Lung (tissue), 12 donors: Measurements from ENCODE around the gene IFI27L2. TPM values are rescaled to one million over a fixed set of nuclear protein-coding genes. Genes with fewer than 3 reads are reported as not detected.

Experiments
- ATAC-seq: fragments of 200-7000 bp; cut with Tn5 transposase; one replicate; pipeline ENCODE4 v1.9.1; 2020; ENCODE audit warnings: moderate number of reproducible peaks; ENCODE audit not compliant: insufficient read depth, low FRiP score
- DNase-seq, 3 donors: peaks; one replicate each; pipeline ENCODE4 v3.0.0-alpha.2; 2013 to 2017
- H3K27ac ChIP-seq, 2 donors: one replicate each; pipeline ENCODE4 v1.5.1; 2013; ENCODE audit warnings: mild to moderate bottlenecking in 2 of 2, moderate library complexity in 2 of 2, control low read depth in 1 of 2, inconsistent platforms in 1 of 2, low read depth in 1 of 2, low read length in 1 of 2
- H3K27me3 ChIP-seq, 3 donors: one replicate each; pipeline ENCODE4 v1.5.1; 2013; ENCODE audit warnings: low read length in 2 of 3; ENCODE audit not compliant: control insufficient read depth in 3 of 3, insufficient read depth in 3 of 3
- H3K36me3 ChIP-seq, 4 donors: one replicate each; pipeline ENCODE4 v1.5.1; 2013; ENCODE audit warnings: low read length in 4 of 4, mild to moderate bottlenecking in 1 of 4, moderate library complexity in 1 of 4; ENCODE audit not compliant: control insufficient read depth in 4 of 4, insufficient read depth in 4 of 4
- H3K4me1 ChIP-seq, 5 donors: one replicate each; pipeline ENCODE4 v1.5.1; 2013; ENCODE audit warnings: low read length in 5 of 5, mild to moderate bottlenecking in 2 of 5, moderate library complexity in 1 of 5; ENCODE audit not compliant: control insufficient read depth in 5 of 5, insufficient read depth in 5 of 5
- H3K4me3 ChIP-seq: one replicate; pipeline ENCODE4 v1.5.1; 2013; ENCODE audit warnings: mild to moderate bottlenecking, control low read depth, moderate library complexity
- H3K9ac ChIP-seq, 2 donors: one replicate each; pipeline ENCODE4 v1.5.1; 2013; ENCODE audit warnings: low read length in 2 of 2, control low read depth in 1 of 2; ENCODE audit not compliant: insufficient read depth in 1 of 2
- H3K9me3 ChIP-seq, 4 donors: one replicate each; pipeline ENCODE4 v1.5.1; 2013; ENCODE audit warnings: low read length in 3 of 4, mild to moderate bottlenecking in 1 of 4, moderate library complexity in 1 of 4; ENCODE audit not compliant: control insufficient read depth in 4 of 4, insufficient read depth in 3 of 4
- WGBS, 2 donors: extraction: QIAGEN DNeasy Blood & Tissue Kit; methylation state at CpG; one replicate each; pipeline ENCODE4 v1.1.7; 2013; 5-methylcytosine and 5-hydroxymethylcytosine counted together
- polyA plus RNA-seq, 2 donors: library from polyadenylated mRNA; stranded (reverse); fragments of 200-250 nt; gene quantifications; one replicate each; pipeline ENCODE4 v1.2.1, GENCODE V29; 2013
- total RNA-seq, 2 donors: library from RNA; depleted of rRNA in 1 of 2; stranded (reverse); fragments of >200 nt in 1 of 2; gene quantifications; one replicate each; pipeline ENCODE4 v1.2.1, GENCODE V29; 2014 to 2021
- TF ChIP-seq, protein P1 (sequence below): IDR thresholded peaks from 2 replicates; pipeline ENCODE4 v1.5.1; 2012; ENCODE audit warnings: mild to moderate bottlenecking; ENCODE audit errors: control extremely low read depth, extremely low read depth
- donor health status: control.
- donor health status: control.
- donor health status: Bipolar disorder and iron deficiency.
- donor health status: healthy.
- donor health status: DM: yes; HTN: yes; CAD: no.

Gene IFI27L2
- total and polyA plus RNA-seq, 4 donors, result 27.2 to 127 (median 73.4) TPM

DNA sequence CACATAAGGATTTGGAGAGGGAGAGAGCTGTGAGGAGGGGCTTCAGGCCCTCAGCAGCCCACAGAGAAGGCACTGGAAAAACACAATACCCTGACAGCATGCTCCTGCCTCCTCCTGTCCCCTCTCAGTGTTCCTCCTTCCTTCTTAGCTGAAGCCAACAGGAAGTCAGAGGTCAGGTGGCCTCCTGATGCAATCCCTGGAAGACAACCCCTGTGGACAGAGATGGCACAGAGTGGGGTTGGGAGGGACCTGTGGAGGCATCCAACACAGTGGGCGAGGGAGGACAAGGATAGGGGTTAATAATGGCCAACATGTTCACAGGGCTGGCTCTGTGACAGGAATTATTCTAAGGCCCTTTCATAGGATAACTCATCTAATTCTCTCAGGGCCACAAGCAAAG lies 15.4 kb upstream of the IFI27L2 start:
- no peak for ATAC-seq
- no peaks in the 10 kb centered on the region for H3K36me3 ChIP-seq
- no peak overlapping the region for H3K27ac ChIP-seq
- peaks cover 0 to 8% (median 0%) of the 10 kb centered on the region in 5 donors for H3K4me1 ChIP-seq
- H3K27me3 ChIP-seq, result no peaks in the 10 kb centered on the region
- no peak overlapping the region for H3K4me3 ChIP-seq
- WGBS, 2 donors, result 79 to 92% methylated on average over 1 of the region's 1 CpG
- DNase-seq, result no peak
- TF ChIP-seq, protein P1, sequence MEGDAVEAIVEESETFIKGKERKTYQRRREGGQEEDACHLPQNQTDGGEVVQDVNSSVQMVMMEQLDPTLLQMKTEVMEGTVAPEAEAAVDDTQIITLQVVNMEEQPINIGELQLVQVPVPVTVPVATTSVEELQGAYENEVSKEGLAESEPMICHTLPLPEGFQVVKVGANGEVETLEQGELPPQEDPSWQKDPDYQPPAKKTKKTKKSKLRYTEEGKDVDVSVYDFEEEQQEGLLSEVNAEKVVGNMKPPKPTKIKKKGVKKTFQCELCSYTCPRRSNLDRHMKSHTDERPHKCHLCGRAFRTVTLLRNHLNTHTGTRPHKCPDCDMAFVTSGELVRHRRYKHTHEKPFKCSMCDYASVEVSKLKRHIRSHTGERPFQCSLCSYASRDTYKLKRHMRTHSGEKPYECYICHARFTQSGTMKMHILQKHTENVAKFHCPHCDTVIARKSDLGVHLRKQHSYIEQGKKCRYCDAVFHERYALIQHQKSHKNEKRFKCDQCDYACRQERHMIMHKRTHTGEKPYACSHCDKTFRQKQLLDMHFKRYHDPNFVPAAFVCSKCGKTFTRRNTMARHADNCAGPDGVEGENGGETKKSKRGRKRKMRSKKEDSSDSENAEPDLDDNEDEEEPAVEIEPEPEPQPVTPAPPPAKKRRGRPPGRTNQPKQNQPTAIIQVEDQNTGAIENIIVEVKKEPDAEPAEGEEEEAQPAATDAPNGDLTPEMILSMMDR, result no peak
- no peaks in the 10 kb centered on the region for H3K9me3 ChIP-seq
- no peak overlapping the region for H3K9ac ChIP-seq

DNA sequence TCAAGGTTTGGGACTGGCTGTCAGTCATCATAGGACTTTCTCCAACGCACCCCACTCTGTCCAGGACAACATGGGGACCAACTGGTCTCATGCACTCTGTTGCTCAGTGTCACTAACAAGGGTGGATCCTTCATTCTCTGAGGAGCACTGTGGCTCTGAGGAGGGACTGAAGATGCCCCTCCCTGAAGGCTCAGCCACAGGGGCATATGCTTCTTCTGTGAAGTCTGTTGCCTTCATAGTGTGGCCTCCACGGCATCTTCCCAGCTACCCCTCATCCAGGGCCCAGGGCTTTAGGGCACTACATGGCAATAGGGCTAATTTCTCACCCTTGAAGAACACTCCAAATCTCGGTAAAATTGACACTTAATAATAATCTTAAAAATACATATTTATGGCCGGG lies 14.3 kb upstream of the IFI27L2 start:
- Histone ChIP-seq H3K36me3 (no peaks in the 10 kb centered on the region), H3K4me3 (no peak overlapping the region), H3K9ac (no peak overlapping the region), H3K4me1 (peaks cover 0 to 8% (median 0%) of the 10 kb centered on the region in 5 donors), H3K9me3 (no peaks in the 10 kb centered on the region), H3K27me3 (no peaks in the 10 kb centered on the region), H3K27ac (no peak overlapping the region)
- 94% methylated on average over 4 of the region's 4 CpGs for WGBS, 2 donors
- TF ChIP-seq, protein P1, result no peak
- ATAC-seq (no peak), DNase-seq (no peak)

DNA sequence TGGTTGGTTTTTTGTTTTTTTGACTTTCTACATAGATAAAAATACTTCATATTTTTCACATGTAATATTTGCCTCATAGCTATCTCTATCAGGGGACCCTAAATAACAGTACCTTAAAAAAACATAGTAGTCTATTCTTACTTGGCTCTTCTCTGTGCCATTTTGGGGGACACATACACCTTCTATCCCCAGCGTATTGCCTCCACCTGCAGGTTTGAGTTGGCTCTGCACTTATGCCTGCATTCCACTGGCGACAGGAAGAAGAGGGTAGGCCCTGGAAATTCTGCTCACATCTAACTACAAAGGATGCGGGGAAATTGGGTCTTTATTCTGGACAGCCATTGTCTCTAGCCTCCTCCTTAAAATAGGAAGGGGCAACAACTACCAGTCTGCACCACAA lies 13.8 kb upstream of the IFI27L2 start:
- Histone ChIP-seq H3K9ac (no peak overlapping the region), H3K36me3 (no peaks in the 10 kb centered on the region), H3K27me3 (no peaks in the 10 kb centered on the region), H3K9me3 (no peaks in the 10 kb centered on the region), H3K27ac (no peak overlapping the region), H3K4me1 (peaks cover 0 to 8% (median 0%) of the 10 kb centered on the region in 5 donors), H3K4me3 (no peak overlapping the region)
- ATAC-seq, result no peak
- TF ChIP-seq, protein P1, result no peak
- 84 to 86% methylated on average over 3 of the region's 3 CpGs for WGBS, 2 donors
- no peak for DNase-seq

DNA sequence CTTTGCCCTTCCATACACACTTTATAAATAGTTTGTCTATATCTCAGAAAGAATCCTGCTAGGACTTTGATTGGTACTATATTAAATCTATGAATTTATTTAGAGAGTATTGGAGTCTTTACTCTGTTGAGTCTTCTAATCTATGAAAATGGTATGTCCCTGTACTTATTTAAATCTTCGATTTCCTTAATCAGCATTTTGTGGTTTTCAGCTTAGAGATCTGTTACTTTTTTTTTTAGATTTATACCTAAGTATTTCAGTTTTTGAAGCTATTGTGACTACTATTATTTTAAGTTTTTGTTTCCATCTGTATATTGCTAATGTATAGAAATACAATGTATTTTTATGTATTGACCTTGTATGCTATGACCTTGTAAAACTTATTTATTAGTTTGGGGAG lies 13.4 kb upstream of the IFI27L2 start:
- TF ChIP-seq, protein P1, result no peak
- H3K4me3 ChIP-seq, result no peak overlapping the region
- 86 to 89% methylated on average over 1 of the region's 1 CpG for WGBS, 2 donors

More for the DNA sequence above, 13.4 kb upstream of the IFI27L2 start:
- Histone ChIP-seq H3K4me1 (peaks cover 0 to 8% (median 0%) of the 10 kb centered on the region in 5 donors), H3K27ac (no peak overlapping the region), H3K36me3 (no peaks in the 10 kb centered on the region), H3K27me3 (no peaks in the 10 kb centered on the region), H3K9me3 (no peaks in the 10 kb centered on the region), H3K9ac (no peak overlapping the region)
- ATAC-seq (no peak), DNase-seq (no peak)
